HG02763 (cell line): ENCODE data around the gene CAMK1D.

Experiments used
- ATAC-seq: cut with Tn5 transposase; IDR thresholded peaks from one replicate; pipeline ENCODE4 v1.9.1; 2021; ENCODE audit warnings: mild to moderate bottlenecking, moderate library complexity; ENCODE audit not compliant: unreplicated experiment

CAMK1D gene

GRCh38 chr10:12397941-12398340 is 48.6 kb downstream of the CAMK1D start:
- ATAC-seq, result no peak

GRCh38 chr10:12400266-12400931 is 51.1 kb downstream of the CAMK1D start:
- ATAC-seq, result no peak

DNA sequence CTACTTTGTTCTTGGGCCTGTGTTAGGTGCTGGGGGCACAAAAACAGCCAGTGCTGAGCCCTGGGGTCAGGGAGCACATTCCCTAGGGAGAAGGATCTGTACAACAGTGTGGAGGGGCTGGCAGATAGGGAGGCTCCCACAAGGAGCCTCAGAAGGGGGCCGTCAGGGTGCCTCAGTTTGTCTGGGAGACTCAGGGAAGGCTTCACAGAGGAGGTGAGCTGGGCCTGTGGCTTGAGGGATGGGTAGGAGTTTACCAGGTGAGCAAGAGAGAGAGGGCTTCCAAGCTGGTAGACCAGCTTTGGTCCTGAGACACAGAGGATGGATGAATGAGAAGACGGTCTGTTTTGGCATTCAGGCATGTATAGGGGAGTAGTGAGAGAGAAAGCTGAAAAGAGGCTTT is 52.1 kb downstream of the CAMK1D start:
- no peak for ATAC-seq

GRCh38 chr10:12403119-12403518 is 53.8 kb downstream of the CAMK1D start:
- ATAC-seq, result no peak

DNA sequence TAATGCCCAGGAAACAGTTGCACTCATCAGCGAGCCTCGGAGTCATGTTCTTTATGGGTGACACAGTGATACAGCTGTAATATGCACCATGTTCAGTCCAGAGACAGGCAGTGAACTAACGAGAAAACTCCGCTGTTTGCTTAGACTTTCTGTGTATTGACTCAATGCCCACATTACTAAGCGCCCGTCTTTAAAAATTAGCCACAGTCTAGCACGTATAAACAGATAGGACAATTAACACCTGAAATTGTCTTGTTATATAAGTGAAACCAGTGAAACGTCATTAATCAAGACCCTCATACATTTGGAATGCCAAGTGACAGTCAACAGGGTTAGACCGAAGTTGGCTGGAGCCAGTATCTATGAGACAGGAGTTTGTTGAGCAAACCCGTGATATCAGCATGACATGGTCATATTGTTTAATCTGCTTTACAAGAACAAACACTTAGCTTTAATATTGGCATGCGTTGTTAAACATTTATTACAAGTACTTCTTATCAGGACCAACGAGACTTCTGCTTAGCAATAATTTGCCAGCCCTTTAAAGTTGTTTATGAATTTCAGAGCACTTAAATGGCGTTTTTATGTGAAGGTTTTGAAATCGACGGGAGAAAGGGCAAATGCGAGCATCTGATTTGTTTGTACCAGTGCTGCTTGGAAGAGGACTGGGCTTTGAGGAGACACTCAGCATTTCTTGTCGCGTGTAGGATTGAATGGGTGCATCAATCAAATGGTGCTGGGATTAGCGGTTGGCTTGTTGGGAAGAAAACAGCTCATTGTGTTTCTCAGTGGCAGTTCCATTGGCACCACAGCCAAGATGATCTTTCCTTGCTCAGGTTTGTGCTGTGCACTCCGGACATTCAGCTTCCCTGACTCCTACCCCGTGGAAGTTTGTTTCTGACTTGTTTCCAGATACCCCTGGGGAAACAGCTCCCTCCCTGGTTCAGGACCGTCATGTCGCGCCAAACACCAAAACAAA is 56.3 kb downstream of the CAMK1D start:
- ATAC-seq, result no peak

DNA sequence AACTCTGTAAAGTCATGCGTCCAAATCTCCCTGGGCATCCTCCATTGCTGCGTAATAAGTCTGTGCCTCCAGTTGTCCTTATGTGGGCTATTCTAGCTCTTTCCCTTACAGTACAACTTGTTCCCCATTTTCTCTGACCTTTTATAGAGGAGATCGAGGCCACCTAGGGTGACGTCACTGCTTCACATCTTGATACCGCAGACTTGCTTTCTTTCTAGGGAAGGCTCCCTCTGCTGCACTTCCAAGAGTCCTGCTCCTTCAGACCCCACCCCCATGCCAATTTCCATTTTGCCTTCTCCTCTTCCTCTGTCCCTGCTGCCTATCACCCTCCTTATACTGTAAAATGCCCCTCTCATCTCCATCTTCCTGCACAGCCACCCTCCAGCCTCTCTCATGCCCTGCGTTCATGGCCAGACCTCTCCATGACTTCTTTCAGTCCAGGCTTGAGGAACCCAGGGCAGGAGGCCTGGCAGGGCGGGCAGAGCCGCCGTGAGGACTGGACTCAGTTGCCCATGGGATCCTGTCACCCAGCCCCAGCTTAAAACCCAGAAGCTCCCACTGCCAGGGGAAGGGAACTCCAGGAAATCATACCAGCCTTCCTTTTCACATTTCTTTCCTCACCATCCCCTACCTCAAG is 57.5 kb downstream of the CAMK1D start:
- no peak for ATAC-seq

DNA sequence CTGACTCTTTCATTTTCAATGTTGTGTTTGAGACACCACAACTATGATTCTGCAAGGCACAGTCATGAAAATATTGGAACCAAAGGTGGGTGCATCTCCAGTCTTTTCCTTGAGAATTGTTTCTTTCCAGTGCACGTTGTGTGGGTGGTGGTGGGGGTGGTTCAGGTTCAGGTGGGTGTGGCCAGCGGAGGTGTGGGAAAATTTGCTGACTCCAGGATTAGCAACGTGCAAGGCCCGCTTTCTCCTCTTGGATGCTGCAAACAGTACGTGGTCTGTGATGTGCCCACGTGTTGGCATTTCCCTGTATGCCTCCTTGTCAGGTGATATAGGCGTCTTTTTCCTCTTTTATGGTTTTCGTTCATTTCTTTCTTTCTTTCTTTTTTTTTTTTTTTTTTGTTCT is 59.1 kb downstream of the CAMK1D start:
- ATAC-seq, result no peak

DNA sequence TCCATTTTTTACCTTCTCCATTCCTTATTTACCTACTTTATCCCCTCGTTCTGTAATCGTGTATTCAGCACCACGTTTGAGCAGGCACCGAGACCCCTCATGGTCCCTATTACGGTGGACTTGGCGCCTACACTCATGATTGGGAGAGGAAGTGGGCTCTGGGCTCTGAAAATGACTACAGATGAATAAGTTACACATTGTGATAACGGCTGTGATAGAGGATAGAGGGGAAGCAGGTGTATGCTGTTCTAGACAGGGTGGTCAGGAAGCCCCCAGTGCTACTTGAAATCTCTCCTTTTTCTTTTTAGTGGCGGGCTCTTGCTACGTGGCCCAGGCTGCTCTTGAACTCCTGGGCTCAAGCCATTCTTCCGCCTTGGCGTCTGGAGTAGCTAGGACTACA is 59.8 kb downstream of the CAMK1D start:
- ATAC-seq, result no peak

- ATAC-seq, result no peak
Observed at GRCh38 chr10:12409613-12410012, 60.3 kb downstream of the CAMK1D start.

- no peak for ATAC-seq
Observed at GRCh38 chr10:12412666-12413368, 63.5 kb downstream of the CAMK1D start.

- ATAC-seq, result no peak
Observed at GRCh38 chr10:12413369-12413711, 64.0 kb downstream of the CAMK1D start.

DNA sequence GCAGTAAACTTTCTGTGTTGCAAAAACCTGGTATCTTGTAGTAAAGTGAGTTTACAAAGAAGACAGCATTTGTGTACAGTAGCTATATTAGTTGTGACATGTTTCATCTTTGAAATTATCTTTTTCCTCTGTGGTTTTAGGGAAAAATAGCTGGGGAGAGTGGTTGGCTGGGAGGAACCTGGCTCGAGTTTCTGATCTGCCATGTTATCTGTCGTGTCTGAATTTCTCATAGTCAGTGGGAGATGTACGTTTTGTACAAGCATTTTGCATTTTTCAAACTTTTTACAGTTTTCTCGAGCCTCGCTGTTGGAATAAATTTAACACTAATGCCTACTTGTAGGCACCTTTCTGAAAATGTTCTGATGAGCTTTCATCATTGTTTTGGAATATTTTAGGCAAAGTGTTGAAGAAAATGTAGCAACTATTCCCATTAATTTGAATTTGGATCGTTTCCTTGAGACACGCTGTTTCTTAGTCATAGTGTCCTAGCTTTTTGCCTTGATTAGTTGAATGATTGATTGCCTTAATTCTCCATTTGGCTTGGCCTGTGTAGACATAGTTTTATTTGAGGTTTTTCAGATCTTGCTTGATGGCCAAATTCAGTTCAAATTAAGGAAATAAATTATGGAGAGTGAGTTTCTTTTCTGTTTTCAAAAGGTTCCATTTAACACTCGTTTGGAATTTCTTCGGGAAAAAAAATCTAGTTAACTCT is 65.1 kb downstream of the CAMK1D start:
- no peak for ATAC-seq

- ATAC-seq, result no peak
Observed at GRCh38 chr10:12416344-12417050, 67.2 kb downstream of the CAMK1D start.

DNA sequence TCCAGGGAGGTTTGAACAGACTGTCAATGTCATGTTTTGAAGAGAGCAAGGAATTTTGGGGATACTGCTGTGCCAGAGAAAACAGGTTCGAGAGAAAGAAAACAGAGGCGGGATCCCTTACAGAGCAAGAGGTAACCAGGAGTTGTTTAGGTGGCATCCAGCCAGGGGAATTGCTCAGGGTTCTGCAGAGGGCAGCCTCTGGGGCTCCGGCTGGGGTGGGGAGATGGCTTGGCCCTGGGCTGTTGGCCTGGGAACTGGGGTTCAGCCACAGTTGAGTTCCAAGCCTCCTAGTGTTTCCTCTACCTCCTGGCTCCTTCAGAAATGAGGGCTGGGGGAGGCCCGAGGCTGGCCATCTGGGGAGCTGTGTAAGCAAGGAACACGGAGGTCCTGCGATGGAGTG is 68.0 kb downstream of the CAMK1D start:
- ATAC-seq, result no peak

- ATAC-seq, result no peak
Observed at GRCh38 chr10:12418000-12418399, 68.7 kb downstream of the CAMK1D start.

DNA sequence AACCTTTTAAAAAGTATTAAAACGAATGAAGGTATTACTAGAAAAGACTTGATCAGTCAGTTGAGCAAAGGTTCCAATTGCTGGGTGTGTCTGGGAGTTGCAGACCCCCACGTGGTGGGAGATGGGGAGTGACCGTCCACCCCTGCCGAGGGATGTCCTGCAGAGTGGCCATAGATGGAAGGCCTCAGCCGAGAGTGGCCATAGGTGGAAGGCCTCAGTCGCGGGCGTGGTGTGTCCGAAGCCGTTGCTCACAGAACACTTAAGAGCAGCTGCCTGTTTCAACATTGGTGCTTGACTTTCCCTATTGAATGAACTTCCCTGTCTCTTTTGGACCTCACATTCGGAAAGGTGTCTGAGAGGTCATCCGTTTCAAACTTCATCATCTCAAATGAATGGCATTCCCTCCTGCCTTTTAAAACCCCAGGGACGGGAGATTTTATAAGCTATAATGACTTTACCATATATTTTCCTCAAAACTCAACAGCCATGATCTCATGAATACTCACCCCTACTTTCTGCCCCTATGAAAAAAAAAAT is 69.4 kb downstream of the CAMK1D start:
- ATAC-seq, result no peak

DNA sequence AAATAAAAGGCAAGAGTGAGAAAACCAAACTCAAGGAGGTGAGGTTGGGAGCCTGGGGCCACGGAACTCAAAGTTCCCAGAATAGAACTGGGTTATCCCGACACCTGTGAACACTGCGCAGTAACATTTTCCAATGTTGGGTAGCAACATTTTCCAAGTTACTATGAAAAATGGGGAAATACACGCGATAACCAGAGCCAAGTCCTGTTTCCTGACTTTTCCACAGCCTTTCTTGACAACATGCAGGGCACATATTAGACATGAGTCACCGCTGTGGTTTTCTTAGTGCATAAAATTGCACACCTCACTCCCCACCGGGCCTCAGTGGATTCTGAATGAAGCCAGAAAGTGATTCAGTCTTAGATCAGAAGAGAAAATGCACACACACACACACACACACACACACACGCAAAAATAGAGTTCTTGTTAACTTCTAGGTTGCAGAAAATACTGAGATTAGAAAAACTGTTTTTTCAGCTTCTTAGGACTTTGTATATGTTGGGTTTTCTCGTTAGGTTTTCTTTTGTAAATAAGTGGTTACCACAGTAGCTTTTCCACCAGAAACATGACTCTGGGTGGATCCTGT is 70.0 kb downstream of the CAMK1D start:
- ATAC-seq, result no peak

DNA sequence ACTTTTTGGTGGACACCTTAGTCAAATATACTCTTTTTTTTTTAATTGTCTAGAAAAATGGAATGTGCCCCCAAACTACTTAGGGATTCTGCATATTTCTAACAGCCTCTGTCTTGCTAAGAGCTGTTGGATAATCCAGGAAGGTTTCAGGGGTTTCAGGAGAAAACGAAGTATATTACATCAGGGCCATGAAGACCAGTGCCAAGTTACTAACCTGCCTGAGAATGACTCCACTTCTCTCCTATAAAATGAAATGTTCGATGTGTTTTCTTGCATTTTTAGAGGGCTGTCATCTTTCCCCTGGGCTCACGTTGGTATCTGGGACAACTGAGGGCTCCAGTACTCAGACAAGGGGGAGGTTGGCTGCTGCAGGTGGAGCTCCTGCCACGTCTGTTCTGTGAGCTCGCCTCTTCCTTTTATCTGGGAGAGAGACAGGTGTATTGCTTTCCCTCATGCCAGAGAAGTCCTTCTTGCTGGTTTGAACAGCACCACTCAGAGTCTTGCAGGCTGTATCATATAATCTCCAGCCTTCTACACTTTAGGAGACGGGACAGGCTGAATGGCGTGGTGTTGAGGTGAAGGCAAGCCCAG is 71.3 kb downstream of the CAMK1D start:
- no peak for ATAC-seq

- no peak for ATAC-seq
Observed at GRCh38 chr10:12422189-12422588, 72.8 kb downstream of the CAMK1D start.
